ENCODE data around the gene CLMN.

Gene CLMN

GRCh38 chr14:95240859-95241813 lies 78.6 kb downstream of the CLMN start:
- no peak overlapping the region for H3K4ac ChIP-seq (ENCODE audit: low read depth, low read length)
- H3K23ac ChIP-seq (ENCODE audit: low read length) = no peak overlapping the region
- no peak overlapping the region for H4K5ac ChIP-seq (ENCODE audit: low read length)
- no peak overlapping the region for H3K4me3 ChIP-seq (ENCODE audit: low read length)
- H3K79me2 ChIP-seq (ENCODE audit: control insufficient read depth, insufficient read depth, low read length) = no peaks in the 10 kb centered on the region
- H2BK120ac ChIP-seq (ENCODE audit: low read depth, low read length) = no peak overlapping the region
- H4K8ac ChIP-seq (ENCODE audit: low read depth, low read length) = no peak overlapping the region
- H3K4me1 ChIP-seq (ENCODE audit: control insufficient read depth, low read depth, low read length) = peaks cover 3% of the 10 kb centered on the region
- H2BK5ac ChIP-seq (ENCODE audit: low read length) = no peak overlapping the region
- H3K4me2 ChIP-seq (ENCODE audit: low read length) = no peak overlapping the region
- H2AK5ac ChIP-seq (ENCODE audit: low read length) = no peak overlapping the region
- no peaks in the 10 kb centered on the region for H3K36me3 ChIP-seq (ENCODE audit: control insufficient read depth, insufficient read depth, low read length)
- no peak overlapping the region for H3K56ac ChIP-seq (ENCODE audit: low read length)
- no CpG with 5 or more reads among the region's 6 CpGs for WGBS (ENCODE audit: extremely low coverage, insufficient coverage, low lambda C conversion rate)
- no peak overlapping the region for H3K9ac ChIP-seq (ENCODE audit: low read length)
- H3K18ac ChIP-seq (ENCODE audit: low read length) = no peak overlapping the region
- no peak for DNase-seq
- H3K27me3 ChIP-seq (ENCODE audit: insufficient read depth, low read length, poor library complexity) = no peaks in the 10 kb centered on the region
- no peak overlapping the region for H2BK15ac ChIP-seq (replicated peaks; ENCODE audit: low read depth)
- no peak overlapping the region for H3K27ac ChIP-seq (ENCODE audit: low read depth, low read length)
- no peaks in the 10 kb centered on the region for H3K79me1 ChIP-seq (ENCODE audit: low read length)

GRCh38 chr14:95238487-95239298 lies 81.0 kb downstream of the CLMN start:
- Histone ChIP-seq H3K23ac (ENCODE audit: low read length) (no peak overlapping the region), H4K8ac (ENCODE audit: low read depth, low read length) (no peak overlapping the region), H3K27ac (ENCODE audit: low read depth, low read length) (no peak overlapping the region), H3K79me2 (ENCODE audit: control insufficient read depth, insufficient read depth, low read length) (no peaks in the 10 kb centered on the region), H3K36me3 (ENCODE audit: control insufficient read depth, insufficient read depth, low read length) (no peaks in the 10 kb centered on the region), H2BK120ac (ENCODE audit: low read depth, low read length) (no peak overlapping the region), H3K9ac (ENCODE audit: low read length) (no peak overlapping the region), H2BK5ac (ENCODE audit: low read length) (no peak overlapping the region), H3K4ac (ENCODE audit: low read depth, low read length) (no peak overlapping the region), H4K5ac (ENCODE audit: low read length) (no peak overlapping the region), H3K4me2 (ENCODE audit: low read length) (no peak overlapping the region), H3K79me1 (ENCODE audit: low read length) (no peaks in the 10 kb centered on the region), H3K56ac (ENCODE audit: low read length) (no peak overlapping the region), H3K4me3 (ENCODE audit: low read length) (no peak overlapping the region), H3K18ac (ENCODE audit: low read length) (no peak overlapping the region), H3K4me1 (ENCODE audit: control insufficient read depth, low read depth, low read length) (peaks cover 3% of the 10 kb centered on the region), H3K27me3 (ENCODE audit: insufficient read depth, low read length, poor library complexity) (no peaks in the 10 kb centered on the region), H2AK5ac (ENCODE audit: low read length) (no peak overlapping the region), H2BK15ac (replicated peaks; ENCODE audit: low read depth) (no peak overlapping the region)
- DNase-seq = no peak
- no CpG with 5 or more reads among the region's 10 CpGs for WGBS (ENCODE audit: extremely low coverage, insufficient coverage, low lambda C conversion rate)

GRCh38 chr14:95237958-95238340 lies 81.8 kb downstream of the CLMN start:
- Histone ChIP-seq H3K56ac (ENCODE audit: low read length) (no peak overlapping the region), H3K4ac (ENCODE audit: low read depth, low read length) (no peak overlapping the region), H2BK15ac (replicated peaks; ENCODE audit: low read depth) (no peak overlapping the region), H3K79me2 (ENCODE audit: control insufficient read depth, insufficient read depth, low read length) (no peaks in the 10 kb centered on the region), H3K27me3 (ENCODE audit: insufficient read depth, low read length, poor library complexity) (no peaks in the 10 kb centered on the region), H3K27ac (ENCODE audit: low read depth, low read length) (no peak overlapping the region), H3K23ac (ENCODE audit: low read length) (no peak overlapping the region), H2BK5ac (ENCODE audit: low read length) (no peak overlapping the region), H3K79me1 (ENCODE audit: low read length) (no peaks in the 10 kb centered on the region), H4K8ac (ENCODE audit: low read depth, low read length) (no peak overlapping the region), H3K4me2 (ENCODE audit: low read length) (no peak overlapping the region), H3K4me1 (ENCODE audit: control insufficient read depth, low read depth, low read length) (peaks cover 3% of the 10 kb centered on the region), H3K36me3 (ENCODE audit: control insufficient read depth, insufficient read depth, low read length) (no peaks in the 10 kb centered on the region), H2BK120ac (ENCODE audit: low read depth, low read length) (no peak overlapping the region), H3K4me3 (ENCODE audit: low read length) (no peak overlapping the region), H3K18ac (ENCODE audit: low read length) (no peak overlapping the region), H2AK5ac (ENCODE audit: low read length) (no peak overlapping the region), H3K9ac (ENCODE audit: low read length) (no peak overlapping the region), H4K5ac (ENCODE audit: low read length) (no peak overlapping the region)
- no peak for DNase-seq
- WGBS (ENCODE audit: extremely low coverage, insufficient coverage, low lambda C conversion rate) = no CpG with 5 or more reads among the region's 11 CpGs

GRCh38 chr14:95237121-95237957 lies 82.4 kb downstream of the CLMN start:
- H2BK15ac ChIP-seq (replicated peaks; ENCODE audit: low read depth) = no peak overlapping the region
- no peak overlapping the region for H3K4me2 ChIP-seq (ENCODE audit: low read length)
- no peak overlapping the region for H3K18ac ChIP-seq (ENCODE audit: low read length)
- H3K4ac ChIP-seq (ENCODE audit: low read depth, low read length) = no peak overlapping the region
- H3K27me3 ChIP-seq (ENCODE audit: insufficient read depth, low read length, poor library complexity) = no peaks in the 10 kb centered on the region
- no peak overlapping the region for H3K4me3 ChIP-seq (ENCODE audit: low read length)
- H4K5ac ChIP-seq (ENCODE audit: low read length) = no peak overlapping the region
- no peaks in the 10 kb centered on the region for H3K36me3 ChIP-seq (ENCODE audit: control insufficient read depth, insufficient read depth, low read length)
- H3K23ac ChIP-seq (ENCODE audit: low read length) = no peak overlapping the region
- H3K79me2 ChIP-seq (ENCODE audit: control insufficient read depth, insufficient read depth, low read length) = no peaks in the 10 kb centered on the region
- no peak overlapping the region for H3K9ac ChIP-seq (ENCODE audit: low read length)
- no peak overlapping the region for H2BK120ac ChIP-seq (ENCODE audit: low read depth, low read length)
- H3K56ac ChIP-seq (ENCODE audit: low read length) = no peak overlapping the region
- no peak for DNase-seq
- no peak overlapping the region for H4K8ac ChIP-seq (ENCODE audit: low read depth, low read length)
- H3K79me1 ChIP-seq (ENCODE audit: low read length) = no peaks in the 10 kb centered on the region
- H2AK5ac ChIP-seq (ENCODE audit: low read length) = no peak overlapping the region
- H3K27ac ChIP-seq (ENCODE audit: low read depth, low read length) = no peak overlapping the region
- peaks cover 3% of the 10 kb centered on the region for H3K4me1 ChIP-seq (ENCODE audit: control insufficient read depth, low read depth, low read length)
- H2BK5ac ChIP-seq (ENCODE audit: low read length) = no peak overlapping the region
- WGBS (ENCODE audit: extremely low coverage, insufficient coverage, low lambda C conversion rate) = no CpG with 5 or more reads among the region's 17 CpGs

GRCh38 chr14:95236221-95236620 lies 83.5 kb downstream of the CLMN start:
- no peaks in the 10 kb centered on the region for H3K36me3 ChIP-seq (ENCODE audit: control insufficient read depth, insufficient read depth, low read length)
- H3K23ac ChIP-seq (ENCODE audit: low read length) = no peak overlapping the region
- no peak overlapping the region for H2BK5ac ChIP-seq (ENCODE audit: low read length)
- no peak overlapping the region for H2BK120ac ChIP-seq (ENCODE audit: low read depth, low read length)
- H3K56ac ChIP-seq (ENCODE audit: low read length) = peak overlapping the region; percentile 11
- no peak overlapping the region for H3K27ac ChIP-seq (ENCODE audit: low read depth, low read length)
- no peak overlapping the region for H3K9ac ChIP-seq (ENCODE audit: low read length)
- H4K8ac ChIP-seq (ENCODE audit: low read depth, low read length) = no peak overlapping the region
- no peak overlapping the region for H3K4me2 ChIP-seq (ENCODE audit: low read length)
- no peak overlapping the region for H3K4me3 ChIP-seq (ENCODE audit: low read length)
- H4K5ac ChIP-seq (ENCODE audit: low read length) = no peak overlapping the region
- H3K79me1 ChIP-seq (ENCODE audit: low read length) = no peaks in the 10 kb centered on the region
- WGBS (ENCODE audit: extremely low coverage, insufficient coverage, low lambda C conversion rate) = no CpG with 5 or more reads among the region's 12 CpGs
- H3K18ac ChIP-seq (ENCODE audit: low read length) = no peak overlapping the region
- H2BK15ac ChIP-seq (replicated peaks; ENCODE audit: low read depth) = no peak overlapping the region
- H3K4me1 ChIP-seq (ENCODE audit: control insufficient read depth, low read depth, low read length) = peaks cover 1% of the 10 kb centered on the region
- DNase-seq = no peak
- H3K79me2 ChIP-seq (ENCODE audit: control insufficient read depth, insufficient read depth, low read length) = no peaks in the 10 kb centered on the region
- no peaks in the 10 kb centered on the region for H3K27me3 ChIP-seq (ENCODE audit: insufficient read depth, low read length, poor library complexity)
- H2AK5ac ChIP-seq (ENCODE audit: low read length) = no peak overlapping the region
- no peak overlapping the region for H3K4ac ChIP-seq (ENCODE audit: low read depth, low read length)
